K562 (cell line): ENCODE measurements around the gene DBF4B. TPM values are rescaled to one million over a fixed set of nuclear protein-coding genes. Genes with fewer than 3 reads are reported as not detected.

Experiments used
- CBX5 ChIP-seq: IDR thresholded peaks from 2 replicates; pipeline ENCODE4 v1.6.1; 2014; ENCODE audit warnings: low read depth, borderline replicate concordance
- HLTF ChIP-seq: fragments of 450-650 bp; IDR thresholded peaks from 2 replicates; pipeline ENCODE4 v1.6.1; 2016
- HMGN3 ChIP-seq: IDR thresholded peaks from 2 replicates; pipeline ENCODE4 v1.6.1; 2011; ENCODE audit warnings: borderline replicate concordance, low read depth, mild to moderate bottlenecking, mixed read lengths, low read length; ENCODE audit not compliant: insufficient read length; ENCODE audit errors: extremely low read depth
- MCM5 ChIP-seq: fragments of 450-650 bp; IDR thresholded peaks from 2 replicates; pipeline ENCODE4 v1.6.1; 2016; ENCODE audit warnings: low read depth
- NUFIP1 ChIP-seq: fragments of 450-650 bp; IDR thresholded peaks from 2 replicates; pipeline ENCODE4 v1.6.1; 2018; ENCODE audit not compliant: partially characterized antibody
- RBFOX2 ChIP-seq: fragments of 200-400 bp; formaldehyde crosslinking; IDR thresholded peaks from 2 replicates; pipeline ENCODE4 v1.6.1; 2017; ENCODE audit warnings: low read depth, mild to moderate bottlenecking, low read length, moderate library complexity
- STAT5B ChIP-seq: fragments of 250-450 bp; sonication (Bioruptor Pico); IDR thresholded peaks from 2 replicates; pipeline ENCODE4 v1.8.0; 2021; ENCODE audit warnings: mild to moderate bottlenecking, inconsistent platforms
- SUPT5H ChIP-seq: fragments of 450-650 bp; IDR thresholded peaks from 2 replicates; pipeline ENCODE4 v1.6.1; 2016
- TAF9B ChIP-seq: fragments of 450-650 bp; IDR thresholded peaks from 2 replicates; pipeline ENCODE4 v1.6.1; 2018; ENCODE audit warnings: mild to moderate bottlenecking; ENCODE audit not compliant: partially characterized antibody
- TEAD4 ChIP-seq, 2 experiments: sonication (generic) in 1 of 2; formaldehyde crosslinking in 1 of 2; IDR thresholded peaks; 2 replicates each; pipeline versions ENCODE4 v1.6.1 to v1.8.0; 2012 to 2022; ENCODE audit warnings: borderline replicate concordance in 1 of 2, inconsistent platforms in 1 of 2, low read length in 1 of 2, mild to moderate bottlenecking in 1 of 2, missing genetic modification reagents in 1 of 2
- ZBED1 ChIP-seq: IDR thresholded peaks from 2 replicates; pipeline ENCODE4 v1.6.1; 2014
- ZC3H11A ChIP-seq: IDR thresholded peaks from 2 replicates; pipeline ENCODE4 v1.6.1; 2012; ENCODE audit warnings: low read depth, low read length, improper control_type of control experiment
- polyA plus RNA-seq, 8 experiments: library from polyadenylated mRNA; depleted of rRNA in 4 of 8; stranded (reverse) in 5 of 8; unstranded in 3 of 8; fragments of >200 nt; fragmentation: Nextera tagmentation in 2 of 8; fragmentation: Illumina TruSeq in 1 of 8; extraction: Ambion mirVana in 2 of 8; extraction: Trizol in 1 of 8; gene quantifications; 2 replicates each; pipeline versions ENCODE4 v1.2.1 to v1.2.3, GENCODE V29; 2011 to 2014; ENCODE audit warnings: inconsistent platforms in 1 of 8, missing spikeins in 1 of 8
- total RNA-seq, 7 experiments: library from RNA; depleted of rRNA in 6 of 7; stranded (reverse); fragments of >200 nt in 6 of 7; fragmentation: Illumina TruSeq in 2 of 7; extraction: Trizol in 2 of 7; gene quantifications; 2 replicates each; pipeline versions ENCODE4 v1.2.1 to v1.2.3, GENCODE V29; 2011 to 2021; ENCODE audit warnings: low replicate concordance in 1 of 7
- TF ChIP-seq, protein P1 (sequence below): fragments of 150-350 bp; conservative IDR thresholded peaks from 2 replicates; pipeline ENCODE4 v1.6.1; 2014; ENCODE audit warnings: low read length
- TF ChIP-seq, protein P2 (sequence below): fragments of 450-650 bp; formaldehyde crosslinking; IDR thresholded peaks from 2 replicates; pipeline ENCODE4 v1.4.0; 2020; ENCODE audit warnings: mild to moderate bottlenecking, moderate library complexity
- TF ChIP-seq, protein P3 (sequence below): sonication (generic); formaldehyde crosslinking; IDR thresholded peaks from 2 replicates; pipeline ENCODE4 v1.5.0; 2020; ENCODE audit warnings: missing genetic modification reagents

DBF4B gene
- total and polyA plus RNA-seq, 9 of the 15 experiments (the other 6 are each of a cell fraction or from before 2014, with no cell fraction given), result 2.5 to 26.9 (median 14.6) TPM

DNA sequence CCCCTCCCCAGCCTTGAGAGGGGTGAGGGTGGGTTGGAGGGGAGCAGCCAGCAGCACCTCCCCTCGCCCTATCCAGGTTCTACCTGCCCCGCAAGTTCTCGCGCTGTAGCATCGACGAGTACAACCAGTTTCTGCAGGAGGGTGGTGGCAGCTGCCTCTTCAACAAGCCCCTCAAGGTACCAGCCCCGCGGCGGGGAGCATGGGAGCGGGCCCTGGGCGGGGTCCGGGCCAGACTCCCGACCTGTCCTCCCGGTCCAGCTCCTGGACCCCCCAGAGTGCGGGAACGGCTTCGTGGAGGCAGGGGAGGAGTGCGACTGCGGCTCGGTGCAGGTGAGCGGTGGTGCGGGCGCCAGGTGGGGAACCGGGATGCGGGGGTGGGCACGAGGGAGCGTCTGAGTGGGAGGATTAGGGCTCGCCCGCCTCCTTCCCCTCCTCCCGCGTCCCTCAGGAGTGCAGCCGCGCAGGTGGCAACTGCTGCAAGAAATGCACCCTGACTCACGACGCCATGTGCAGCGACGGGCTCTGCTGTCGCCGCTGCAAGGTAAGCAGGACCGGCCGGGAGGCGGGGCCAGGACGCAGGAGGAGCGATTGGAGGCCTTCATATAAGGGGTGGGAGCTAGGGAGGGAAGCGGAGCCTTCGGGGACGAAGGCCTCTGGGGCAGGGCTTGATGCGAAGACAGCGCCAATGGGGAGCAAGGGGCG is 66.8 kb downstream of the DBF4B start (continued):
- TF ChIP-seq NUFIP1 (no peak), ZBED1 (peak; percentile 14; the same call in 1 of the 2 replicates), TAF9B (no peak), HMGN3 (peak; percentile 58), ZC3H11A (no peak), HLTF (0 out of 2 replicates have a peak, but pooled peaks have one; percentile 6), RBFOX2 (peak; percentile 65), SUPT5H (peak; percentile 59; the same call in 1 of the 2 replicates), CBX5 (no peak), TEAD4 (IDR thresholded peaks at IDR 0.05; ENCODE audit: low read length) (no peak), TEAD4 (CRISPR knock-in tag; IDR thresholded peaks at IDR 0.05; ENCODE audit: borderline replicate concordance) (peak; percentile 76), MCM5 (no peak), STAT5B (CRISPR knock-in tag) (no peak)
- TF ChIP-seq, protein P1, sequence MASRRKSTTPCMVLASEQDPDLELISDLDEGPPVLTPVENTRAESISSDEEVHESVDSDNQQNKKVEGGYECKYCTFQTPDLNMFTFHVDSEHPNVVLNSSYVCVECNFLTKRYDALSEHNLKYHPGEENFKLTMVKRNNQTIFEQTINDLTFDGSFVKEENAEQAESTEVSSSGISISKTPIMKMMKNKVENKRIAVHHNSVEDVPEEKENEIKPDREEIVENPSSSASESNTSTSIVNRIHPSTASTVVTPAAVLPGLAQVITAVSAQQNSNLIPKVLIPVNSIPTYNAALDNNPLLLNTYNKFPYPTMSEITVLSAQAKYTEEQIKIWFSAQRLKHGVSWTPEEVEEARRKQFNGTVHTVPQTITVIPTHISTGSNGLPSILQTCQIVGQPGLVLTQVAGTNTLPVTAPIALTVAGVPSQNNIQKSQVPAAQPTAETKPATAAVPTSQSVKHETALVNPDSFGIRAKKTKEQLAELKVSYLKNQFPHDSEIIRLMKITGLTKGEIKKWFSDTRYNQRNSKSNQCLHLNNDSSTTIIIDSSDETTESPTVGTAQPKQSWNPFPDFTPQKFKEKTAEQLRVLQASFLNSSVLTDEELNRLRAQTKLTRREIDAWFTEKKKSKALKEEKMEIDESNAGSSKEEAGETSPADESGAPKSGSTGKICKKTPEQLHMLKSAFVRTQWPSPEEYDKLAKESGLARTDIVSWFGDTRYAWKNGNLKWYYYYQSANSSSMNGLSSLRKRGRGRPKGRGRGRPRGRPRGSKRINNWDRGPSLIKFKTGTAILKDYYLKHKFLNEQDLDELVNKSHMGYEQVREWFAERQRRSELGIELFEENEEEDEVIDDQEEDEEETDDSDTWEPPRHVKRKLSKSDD, result no peak
- TF ChIP-seq, protein P2, sequence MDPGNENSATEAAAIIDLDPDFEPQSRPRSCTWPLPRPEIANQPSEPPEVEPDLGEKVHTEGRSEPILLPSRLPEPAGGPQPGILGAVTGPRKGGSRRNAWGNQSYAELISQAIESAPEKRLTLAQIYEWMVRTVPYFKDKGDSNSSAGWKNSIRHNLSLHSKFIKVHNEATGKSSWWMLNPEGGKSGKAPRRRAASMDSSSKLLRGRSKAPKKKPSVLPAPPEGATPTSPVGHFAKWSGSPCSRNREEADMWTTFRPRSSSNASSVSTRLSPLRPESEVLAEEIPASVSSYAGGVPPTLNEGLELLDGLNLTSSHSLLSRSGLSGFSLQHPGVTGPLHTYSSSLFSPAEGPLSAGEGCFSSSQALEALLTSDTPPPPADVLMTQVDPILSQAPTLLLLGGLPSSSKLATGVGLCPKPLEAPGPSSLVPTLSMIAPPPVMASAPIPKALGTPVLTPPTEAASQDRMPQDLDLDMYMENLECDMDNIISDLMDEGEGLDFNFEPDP (CRISPR knock-in tag), result no peak
- TF ChIP-seq, protein P3, sequence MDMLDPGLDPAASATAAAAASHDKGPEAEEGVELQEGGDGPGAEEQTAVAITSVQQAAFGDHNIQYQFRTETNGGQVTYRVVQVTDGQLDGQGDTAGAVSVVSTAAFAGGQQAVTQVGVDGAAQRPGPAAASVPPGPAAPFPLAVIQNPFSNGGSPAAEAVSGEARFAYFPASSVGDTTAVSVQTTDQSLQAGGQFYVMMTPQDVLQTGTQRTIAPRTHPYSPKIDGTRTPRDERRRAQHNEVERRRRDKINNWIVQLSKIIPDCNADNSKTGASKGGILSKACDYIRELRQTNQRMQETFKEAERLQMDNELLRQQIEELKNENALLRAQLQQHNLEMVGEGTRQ (CRISPR knock-in tag), result no peak
